Measurements from ENCODE around the gene KDM7A. TPM values are rescaled to one million over a fixed set of nuclear protein-coding genes. Genes with fewer than 3 reads are reported as not detected.
"Not testable (repeated sequence)": the region's sequence is repeated elsewhere in the genome, so short reads cannot be mapped to it uniquely, and the experiment has no call there.

Gene KDM7A
- total RNA-seq, 1 experiment from 2014 or later: 7.2 TPM

GRCh38 chr7:140176122-140176701 lies 571 bp downstream of the KDM7A start:
- no peaks in the 10 kb centered on the region for H3K9me3 ChIP-seq (ENCODE audit: low read length)
- H4K20me1 ChIP-seq (ENCODE audit: insufficient read depth, low read depth, low read length): peaks cover 4% of the 10 kb centered on the region; the same call in 1 of the 2 replicates
- peak overlapping the region; percentile 78 for H3K4me3 ChIP-seq (ENCODE audit: low read length)
- H3K36me3 ChIP-seq (ENCODE audit: insufficient read depth, low read length): no peaks in the 10 kb centered on the region
- no peaks in the 10 kb centered on the region for H3K9me2 ChIP-seq (replicated peaks; ENCODE audit: insufficient read depth, low read length)
- H3K4me2 ChIP-seq (ENCODE audit: low read depth, low read length, poor library complexity, severe bottlenecking): peak overlapping the region; percentile 78
- no peaks in the 10 kb centered on the region for H3K79me2 ChIP-seq (ENCODE audit: low read length)
- DNase-seq: no peak
- H3K27me3 ChIP-seq (ENCODE audit: low read length): no peaks in the 10 kb centered on the region
- H3K4me1 ChIP-seq (ENCODE audit: low read length): peaks cover 17% of the 10 kb centered on the region
- H2AFZ ChIP-seq (ENCODE audit: low read length): peak overlapping the region; percentile 39
- H3K9ac ChIP-seq (ENCODE audit: low read length): peak overlapping the region; percentile 70
- no peak overlapping the region for H3K27ac ChIP-seq (ENCODE audit: low read length)

- Histone ChIP-seq H3K27ac (ENCODE audit: low read length) (no peak overlapping the region), H3K9me2 (replicated peaks; ENCODE audit: insufficient read depth, low read length) (no peaks in the 10 kb centered on the region), H3K4me3 (ENCODE audit: low read length) (peak overlapping the region; percentile 78), H3K9me3 (ENCODE audit: low read length) (no peaks in the 10 kb centered on the region), H4K20me1 (ENCODE audit: insufficient read depth, low read depth, low read length) (peaks cover 8% of the 10 kb centered on the region; the same call in 1 of the 2 replicates), H3K36me3 (ENCODE audit: insufficient read depth, low read length) (no peaks in the 10 kb centered on the region), H3K4me2 (ENCODE audit: low read depth, low read length, poor library complexity, severe bottlenecking) (peak overlapping the region; percentile 78), H3K4me1 (ENCODE audit: low read length) (peaks cover 17% of the 10 kb centered on the region), H3K9ac (ENCODE audit: low read length) (peak overlapping the region; percentile 70), H3K27me3 (ENCODE audit: low read length) (no peaks in the 10 kb centered on the region), H2AFZ (ENCODE audit: low read length) (peak overlapping the region; percentile 39), H3K79me2 (ENCODE audit: low read length) (no peaks in the 10 kb centered on the region)
- peak; percentile 94 for DNase-seq
Observed at GRCh38 chr7:140175221-140176121, 1.3 kb downstream of the KDM7A start.

- Histone ChIP-seq H3K4me3 (ENCODE audit: low read length) (no peak overlapping the region), H3K4me1 (ENCODE audit: low read length) (peaks cover 17% of the 10 kb centered on the region), H3K79me2 (ENCODE audit: low read length) (no peaks in the 10 kb centered on the region), H4K20me1 (ENCODE audit: insufficient read depth, low read depth, low read length) (peaks cover 10% of the 10 kb centered on the region; the same call in 1 of the 2 replicates), H3K9ac (ENCODE audit: low read length) (no peak overlapping the region), H3K9me3 (ENCODE audit: low read length) (no peaks in the 10 kb centered on the region), H3K36me3 (ENCODE audit: insufficient read depth, low read length) (no peaks in the 10 kb centered on the region), H3K9me2 (replicated peaks; ENCODE audit: insufficient read depth, low read length) (no peaks in the 10 kb centered on the region), H3K27me3 (ENCODE audit: low read length) (no peaks in the 10 kb centered on the region), H3K27ac (ENCODE audit: low read length) (no peak overlapping the region), H2AFZ (ENCODE audit: low read length) (no peak overlapping the region), H3K4me2 (ENCODE audit: low read depth, low read length, poor library complexity, severe bottlenecking) (no peak overlapping the region)
- no peak for DNase-seq
Observed at GRCh38 chr7:140174217-140174616, 2.6 kb downstream of the KDM7A start.

GRCh38 chr7:140170375-140170774 lies 6.4 kb downstream of the KDM7A start:
- Histone ChIP-seq H3K4me3 (ENCODE audit: low read length) (no peak overlapping the region), H3K27me3 (ENCODE audit: low read length) (no peaks in the 10 kb centered on the region), H3K79me2 (ENCODE audit: low read length) (no peaks in the 10 kb centered on the region), H3K36me3 (ENCODE audit: insufficient read depth, low read length) (no peaks in the 10 kb centered on the region), H4K20me1 (ENCODE audit: insufficient read depth, low read depth, low read length) (peaks cover 22% of the 10 kb centered on the region; the same call in 1 of the 2 replicates), H3K9me3 (ENCODE audit: low read length) (no peaks in the 10 kb centered on the region), H3K4me1 (ENCODE audit: low read length) (peaks cover 3% of the 10 kb centered on the region; the same call in 1 of the 2 replicates), H3K27ac (ENCODE audit: low read length) (no peak overlapping the region), H3K4me2 (ENCODE audit: low read depth, low read length, poor library complexity, severe bottlenecking) (no peak overlapping the region), H3K9ac (ENCODE audit: low read length) (no peak overlapping the region), H3K9me2 (replicated peaks; ENCODE audit: insufficient read depth, low read length) (no peaks in the 10 kb centered on the region), H2AFZ (ENCODE audit: low read length) (no peak overlapping the region)
- no peak for DNase-seq

- DNase-seq: no peak
- H3K36me3 ChIP-seq (ENCODE audit: insufficient read depth, low read length): no peaks in the 10 kb centered on the region
- no peaks in the 10 kb centered on the region for H3K27me3 ChIP-seq (ENCODE audit: low read length)
- no peak overlapping the region for H3K4me2 ChIP-seq (ENCODE audit: low read depth, low read length, poor library complexity, severe bottlenecking)
- no peak overlapping the region for H2AFZ ChIP-seq (ENCODE audit: low read length)
- H3K4me1 ChIP-seq (ENCODE audit: low read length): no peaks in the 10 kb centered on the region
- no peaks in the 10 kb centered on the region for H3K9me2 ChIP-seq (replicated peaks; ENCODE audit: insufficient read depth, low read length)
- H3K27ac ChIP-seq (ENCODE audit: low read length): no peak overlapping the region
- H3K9me3 ChIP-seq (ENCODE audit: low read length): no peaks in the 10 kb centered on the region
- peaks cover 22% of the 10 kb centered on the region; the same call in 1 of the 2 replicates for H4K20me1 ChIP-seq (ENCODE audit: insufficient read depth, low read depth, low read length)
- no peaks in the 10 kb centered on the region for H3K79me2 ChIP-seq (ENCODE audit: low read length)
- H3K9ac ChIP-seq (ENCODE audit: low read length): no peak overlapping the region
- no peak overlapping the region for H3K4me3 ChIP-seq (ENCODE audit: low read length)
Observed at GRCh38 chr7:140168816-140169215, 8.0 kb downstream of the KDM7A start.

- Histone ChIP-seq H4K20me1 (ENCODE audit: insufficient read depth, low read depth, low read length) (peaks cover 14% of the 10 kb centered on the region; the same call in 1 of the 2 replicates), H3K9ac (ENCODE audit: low read length) (no peak overlapping the region), H3K36me3 (ENCODE audit: insufficient read depth, low read length) (no peaks in the 10 kb centered on the region), H3K27ac (ENCODE audit: low read length) (no peak overlapping the region), H3K9me2 (replicated peaks; ENCODE audit: insufficient read depth, low read length) (no peaks in the 10 kb centered on the region), H2AFZ (ENCODE audit: low read length) (no peak overlapping the region), H3K4me1 (ENCODE audit: low read length) (no peaks in the 10 kb centered on the region), H3K27me3 (ENCODE audit: low read length) (no peaks in the 10 kb centered on the region), H3K79me2 (ENCODE audit: low read length) (no peaks in the 10 kb centered on the region), H3K4me2 (ENCODE audit: low read depth, low read length, poor library complexity, severe bottlenecking) (no peak overlapping the region), H3K4me3 (ENCODE audit: low read length) (no peak overlapping the region), H3K9me3 (ENCODE audit: low read length) (no peaks in the 10 kb centered on the region)
- no peak for DNase-seq
Observed at GRCh38 chr7:140165422-140165821, 11.4 kb downstream of the KDM7A start.

- not testable (repeated sequence) for H3K4me2 ChIP-seq (ENCODE audit: low read depth, low read length, poor library complexity, severe bottlenecking); H3K79me2 ChIP-seq (ENCODE audit: low read length); H3K36me3 ChIP-seq (ENCODE audit: insufficient read depth, low read length); H3K9me2 ChIP-seq (replicated peaks; ENCODE audit: insufficient read depth, low read length); H3K9me3 ChIP-seq (ENCODE audit: low read length); H3K9ac ChIP-seq (ENCODE audit: low read length); DNase-seq; H3K27ac ChIP-seq (ENCODE audit: low read length); H3K4me1 ChIP-seq (ENCODE audit: low read length); H3K4me3 ChIP-seq (ENCODE audit: low read length); H3K27me3 ChIP-seq (ENCODE audit: low read length); H2AFZ ChIP-seq (ENCODE audit: low read length)
- H4K20me1 ChIP-seq (ENCODE audit: insufficient read depth, low read depth, low read length): peaks cover 18% of the 10 kb centered on the region; the same call in 1 of the 2 replicates
Observed at GRCh38 chr7:140162081-140162480, 14.7 kb downstream of the KDM7A start.

- Histone ChIP-seq H4K20me1 (ENCODE audit: insufficient read depth, low read depth, low read length) (peaks cover 11% of the 10 kb centered on the region; the same call in 1 of the 2 replicates), H3K9ac (ENCODE audit: low read length) (no peak overlapping the region), H3K4me1 (ENCODE audit: low read length) (no peaks in the 10 kb centered on the region), H3K27me3 (ENCODE audit: low read length) (no peaks in the 10 kb centered on the region), H3K4me3 (ENCODE audit: low read length) (no peak overlapping the region), H3K9me3 (ENCODE audit: low read length) (no peaks in the 10 kb centered on the region), H3K36me3 (ENCODE audit: insufficient read depth, low read length) (no peaks in the 10 kb centered on the region), H3K9me2 (replicated peaks; ENCODE audit: insufficient read depth, low read length) (no peaks in the 10 kb centered on the region), H3K4me2 (ENCODE audit: low read depth, low read length, poor library complexity, severe bottlenecking) (no peak overlapping the region), H2AFZ (ENCODE audit: low read length) (no peak overlapping the region), H3K27ac (ENCODE audit: low read length) (no peak overlapping the region), H3K79me2 (ENCODE audit: low read length) (no peaks in the 10 kb centered on the region)
- no peak for DNase-seq
Observed at GRCh38 chr7:140161047-140161446, 15.7 kb downstream of the KDM7A start.

Measured in Karpas-422 (cell line).